ENCODE results near the gene HSPA14. TPM values are rescaled to one million over a fixed set of nuclear protein-coding genes. Genes with fewer than 3 reads are reported as not detected.

The HSPA14 gene
- total RNA-seq, 1 experiment from 2014 or later, result 30.1 TPM

DNA sequence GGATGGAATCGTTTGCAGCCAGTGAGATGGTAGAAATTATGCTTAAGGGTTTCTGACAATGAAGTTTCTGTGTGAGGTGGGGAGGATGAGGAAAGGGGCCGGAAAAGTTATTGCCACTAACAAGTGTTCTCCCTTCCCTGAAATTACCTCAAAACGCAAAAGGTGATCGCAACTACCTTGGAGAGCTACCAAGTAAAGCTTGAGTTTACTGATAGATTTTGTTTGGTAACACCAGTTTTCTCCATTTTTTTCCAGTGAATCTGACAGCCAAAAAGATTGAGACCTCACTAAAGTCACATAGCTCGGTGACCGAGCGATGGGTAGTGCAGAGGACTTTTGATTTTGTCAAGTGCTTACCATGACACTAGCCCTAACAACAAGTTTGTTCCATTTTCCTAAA lies 42.1 kb downstream of the HSPA14 start:
- DNase-seq (ENCODE audit: low spot score), result no peak
- peak overlapping the region; percentile 90 for H3K4me3 Mint-ChIP-seq
- H3K27me3 Mint-ChIP-seq (ENCODE audit: low read depth), result no peaks in the 10 kb centered on the region
- ChIA-PET POLR2A (interaction anchor here (1.0 to 3.9 kb wide), 2 partner anchors 42 to 79 kb away, joined by 3 to 75 read pairs; partner anchors contain the start of genes CDNF, HSPA14, MEIG1 and MSANTD7), CTCF (interaction anchor here (1.1 to 1.4 kb wide), 3 partner anchors 9 to 343 kb away, joined by 3 to 5 read pairs (median 4); partner anchors contain the start of gene DCLRE1C)
- no peaks in the 10 kb centered on the region for H3K9me3 Mint-ChIP-seq
- no peak for TF ChIP-seq OVOL2 (CRISPR knock-in tag; IDR thresholded peaks at IDR 0.05; ENCODE audit: borderline replicate concordance)
- TF ChIP-seq, protein P1, sequence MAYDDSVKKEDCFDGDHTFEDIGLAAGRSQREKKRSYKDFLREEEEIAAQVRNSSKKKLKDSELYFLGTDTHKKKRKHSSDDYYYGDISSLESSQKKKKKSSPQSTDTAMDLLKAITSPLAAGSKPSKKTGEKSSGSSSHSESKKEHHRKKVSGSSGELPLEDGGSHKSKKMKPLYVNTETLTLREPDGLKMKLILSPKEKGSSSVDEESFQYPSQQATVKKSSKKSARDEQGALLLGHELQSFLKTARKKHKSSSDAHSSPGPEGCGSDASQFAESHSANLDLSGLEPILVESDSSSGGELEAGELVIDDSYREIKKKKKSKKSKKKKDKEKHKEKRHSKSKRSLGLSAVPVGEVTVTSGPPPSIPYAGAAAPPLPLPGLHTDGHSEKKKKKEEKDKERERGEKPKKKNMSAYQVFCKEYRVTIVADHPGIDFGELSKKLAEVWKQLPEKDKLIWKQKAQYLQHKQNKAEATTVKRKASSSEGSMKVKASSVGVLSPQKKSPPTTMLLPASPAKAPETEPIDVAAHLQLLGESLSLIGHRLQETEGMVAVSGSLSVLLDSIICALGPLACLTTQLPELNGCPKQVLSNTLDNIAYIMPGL (CRISPR knock-in tag; IDR thresholded peaks at IDR 0.05), result no peak
- TF ChIP-seq E2F5 (CRISPR knock-in tag; IDR thresholded peaks at IDR 0.05), result no peak
- TF ChIP-seq ZNF121 (CRISPR knock-in tag; IDR thresholded peaks at IDR 0.05), result no peak
- no peak for TF ChIP-seq NFATC4 (CRISPR knock-in tag; IDR thresholded peaks at IDR 0.05)
- TF ChIP-seq JUN (CRISPR knock-in tag; IDR thresholded peaks at IDR 0.05), result no peak
- TF ChIP-seq, protein P2, sequence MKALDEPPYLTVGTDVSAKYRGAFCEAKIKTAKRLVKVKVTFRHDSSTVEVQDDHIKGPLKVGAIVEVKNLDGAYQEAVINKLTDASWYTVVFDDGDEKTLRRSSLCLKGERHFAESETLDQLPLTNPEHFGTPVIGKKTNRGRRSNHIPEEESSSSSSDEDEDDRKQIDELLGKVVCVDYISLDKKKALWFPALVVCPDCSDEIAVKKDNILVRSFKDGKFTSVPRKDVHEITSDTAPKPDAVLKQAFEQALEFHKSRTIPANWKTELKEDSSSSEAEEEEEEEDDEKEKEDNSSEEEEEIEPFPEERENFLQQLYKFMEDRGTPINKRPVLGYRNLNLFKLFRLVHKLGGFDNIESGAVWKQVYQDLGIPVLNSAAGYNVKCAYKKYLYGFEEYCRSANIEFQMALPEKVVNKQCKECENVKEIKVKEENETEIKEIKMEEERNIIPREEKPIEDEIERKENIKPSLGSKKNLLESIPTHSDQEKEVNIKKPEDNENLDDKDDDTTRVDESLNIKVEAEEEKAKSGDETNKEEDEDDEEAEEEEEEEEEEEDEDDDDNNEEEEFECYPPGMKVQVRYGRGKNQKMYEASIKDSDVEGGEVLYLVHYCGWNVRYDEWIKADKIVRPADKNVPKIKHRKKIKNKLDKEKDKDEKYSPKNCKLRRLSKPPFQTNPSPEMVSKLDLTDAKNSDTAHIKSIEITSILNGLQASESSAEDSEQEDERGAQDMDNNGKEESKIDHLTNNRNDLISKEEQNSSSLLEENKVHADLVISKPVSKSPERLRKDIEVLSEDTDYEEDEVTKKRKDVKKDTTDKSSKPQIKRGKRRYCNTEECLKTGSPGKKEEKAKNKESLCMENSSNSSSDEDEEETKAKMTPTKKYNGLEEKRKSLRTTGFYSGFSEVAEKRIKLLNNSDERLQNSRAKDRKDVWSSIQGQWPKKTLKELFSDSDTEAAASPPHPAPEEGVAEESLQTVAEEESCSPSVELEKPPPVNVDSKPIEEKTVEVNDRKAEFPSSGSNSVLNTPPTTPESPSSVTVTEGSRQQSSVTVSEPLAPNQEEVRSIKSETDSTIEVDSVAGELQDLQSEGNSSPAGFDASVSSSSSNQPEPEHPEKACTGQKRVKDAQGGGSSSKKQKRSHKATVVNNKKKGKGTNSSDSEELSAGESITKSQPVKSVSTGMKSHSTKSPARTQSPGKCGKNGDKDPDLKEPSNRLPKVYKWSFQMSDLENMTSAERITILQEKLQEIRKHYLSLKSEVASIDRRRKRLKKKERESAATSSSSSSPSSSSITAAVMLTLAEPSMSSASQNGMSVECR (CRISPR knock-in tag; IDR thresholded peaks at IDR 0.05; ENCODE audit: borderline replicate concordance), result no peak
- no peak for ATAC-seq
- H3K27ac Mint-ChIP-seq, result peak overlapping the region; percentile 84; the same call in 1 of the 2 replicates
- peaks cover 43% of the 10 kb centered on the region for H3K4me1 Mint-ChIP-seq
- peaks cover 13% of the 10 kb centered on the region for H3K36me3 Mint-ChIP-seq

DNA sequence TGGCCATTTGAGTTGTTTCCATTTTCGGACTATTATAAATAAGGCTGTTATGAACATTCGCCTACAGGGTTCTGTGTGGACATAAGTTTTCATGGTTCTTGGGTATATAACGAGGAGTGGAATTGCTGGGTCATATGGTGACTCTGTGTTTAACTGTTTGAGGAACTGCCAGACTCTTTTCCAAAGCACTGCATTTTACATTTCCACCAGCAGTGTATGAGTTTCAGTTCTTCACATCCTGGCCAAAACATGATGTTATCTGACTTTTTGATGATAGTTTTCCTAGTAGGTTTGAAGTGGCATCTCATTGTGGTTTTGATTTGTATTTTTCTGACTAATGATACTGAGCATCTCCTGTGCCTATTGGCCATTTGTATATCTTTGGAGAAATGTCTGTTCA lies 46.0 kb downstream of the HSPA14 start:
- no peak overlapping the region for H3K27ac Mint-ChIP-seq
- H3K27me3 Mint-ChIP-seq (ENCODE audit: low read depth), result no peaks in the 10 kb centered on the region
- DNase-seq (ENCODE audit: low spot score) (no peak), ATAC-seq (no peak)
- H3K36me3 Mint-ChIP-seq, result peaks cover 13% of the 10 kb centered on the region
- peaks cover 24% of the 10 kb centered on the region for H3K4me1 Mint-ChIP-seq
- CTCF ChIA-PET, result no interaction called here
- H3K9me3 Mint-ChIP-seq, result no peaks in the 10 kb centered on the region
- POLR2A ChIA-PET, result no interaction called here
- no peak overlapping the region for H3K4me3 Mint-ChIP-seq
- no peak for TF ChIP-seq JUN (CRISPR knock-in tag; IDR thresholded peaks at IDR 0.05)
- TF ChIP-seq CBFB (CRISPR knock-in tag; IDR thresholded peaks at IDR 0.05; ENCODE audit: low read depth), result no peak
- TF ChIP-seq PREB (CRISPR knock-in tag; IDR thresholded peaks at IDR 0.05; ENCODE audit: borderline replicate concordance), result no peak
- TF ChIP-seq, protein P3, sequence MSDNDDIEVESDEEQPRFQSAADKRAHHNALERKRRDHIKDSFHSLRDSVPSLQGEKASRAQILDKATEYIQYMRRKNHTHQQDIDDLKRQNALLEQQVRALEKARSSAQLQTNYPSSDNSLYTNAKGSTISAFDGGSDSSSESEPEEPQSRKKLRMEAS (CRISPR knock-in tag; IDR thresholded peaks at IDR 0.05), result no peak
- TF ChIP-seq ZNF263 (CRISPR knock-in tag; IDR thresholded peaks at IDR 0.05; ENCODE audit: low read depth), result no peak
- no peak for TF ChIP-seq NR1H2 (CRISPR knock-in tag; IDR thresholded peaks at IDR 0.05)
- no peak for TF ChIP-seq IRF2 (CRISPR knock-in tag; IDR thresholded peaks at IDR 0.05; ENCODE audit: borderline replicate concordance, low read depth)
- TF ChIP-seq, protein P4, sequence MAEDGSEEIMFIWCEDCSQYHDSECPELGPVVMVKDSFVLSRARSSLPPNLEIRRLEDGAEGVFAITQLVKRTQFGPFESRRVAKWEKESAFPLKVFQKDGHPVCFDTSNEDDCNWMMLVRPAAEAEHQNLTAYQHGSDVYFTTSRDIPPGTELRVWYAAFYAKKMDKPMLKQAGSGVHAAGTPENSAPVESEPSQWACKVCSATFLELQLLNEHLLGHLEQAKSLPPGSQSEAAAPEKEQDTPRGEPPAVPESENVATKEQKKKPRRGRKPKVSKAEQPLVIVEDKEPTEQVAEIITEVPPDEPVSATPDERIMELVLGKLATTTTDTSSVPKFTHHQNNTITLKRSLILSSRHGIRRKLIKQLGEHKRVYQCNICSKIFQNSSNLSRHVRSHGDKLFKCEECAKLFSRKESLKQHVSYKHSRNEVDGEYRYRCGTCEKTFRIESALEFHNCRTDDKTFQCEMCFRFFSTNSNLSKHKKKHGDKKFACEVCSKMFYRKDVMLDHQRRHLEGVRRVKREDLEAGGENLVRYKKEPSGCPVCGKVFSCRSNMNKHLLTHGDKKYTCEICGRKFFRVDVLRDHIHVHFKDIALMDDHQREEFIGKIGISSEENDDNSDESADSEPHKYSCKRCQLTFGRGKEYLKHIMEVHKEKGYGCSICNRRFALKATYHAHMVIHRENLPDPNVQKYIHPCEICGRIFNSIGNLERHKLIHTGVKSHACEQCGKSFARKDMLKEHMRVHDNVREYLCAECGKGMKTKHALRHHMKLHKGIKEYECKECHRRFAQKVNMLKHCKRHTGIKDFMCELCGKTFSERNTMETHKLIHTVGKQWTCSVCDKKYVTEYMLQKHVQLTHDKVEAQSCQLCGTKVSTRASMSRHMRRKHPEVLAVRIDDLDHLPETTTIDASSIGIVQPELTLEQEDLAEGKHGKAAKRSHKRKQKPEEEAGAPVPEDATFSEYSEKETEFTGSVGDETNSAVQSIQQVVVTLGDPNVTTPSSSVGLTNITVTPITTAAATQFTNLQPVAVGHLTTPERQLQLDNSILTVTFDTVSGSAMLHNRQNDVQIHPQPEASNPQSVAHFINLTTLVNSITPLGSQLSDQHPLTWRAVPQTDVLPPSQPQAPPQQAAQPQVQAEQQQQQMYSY (CRISPR knock-in tag; IDR thresholded peaks at IDR 0.05), result no peak
- TF ChIP-seq ATF1 (CRISPR knock-in tag; IDR thresholded peaks at IDR 0.05), result no peak
- TF ChIP-seq MLX (CRISPR knock-in tag; IDR thresholded peaks at IDR 0.05), result no peak
- TF ChIP-seq CDX4 (CRISPR knock-in tag; IDR thresholded peaks at IDR 0.05; ENCODE audit: borderline replicate concordance), result no peak
- TF ChIP-seq, protein P5, sequence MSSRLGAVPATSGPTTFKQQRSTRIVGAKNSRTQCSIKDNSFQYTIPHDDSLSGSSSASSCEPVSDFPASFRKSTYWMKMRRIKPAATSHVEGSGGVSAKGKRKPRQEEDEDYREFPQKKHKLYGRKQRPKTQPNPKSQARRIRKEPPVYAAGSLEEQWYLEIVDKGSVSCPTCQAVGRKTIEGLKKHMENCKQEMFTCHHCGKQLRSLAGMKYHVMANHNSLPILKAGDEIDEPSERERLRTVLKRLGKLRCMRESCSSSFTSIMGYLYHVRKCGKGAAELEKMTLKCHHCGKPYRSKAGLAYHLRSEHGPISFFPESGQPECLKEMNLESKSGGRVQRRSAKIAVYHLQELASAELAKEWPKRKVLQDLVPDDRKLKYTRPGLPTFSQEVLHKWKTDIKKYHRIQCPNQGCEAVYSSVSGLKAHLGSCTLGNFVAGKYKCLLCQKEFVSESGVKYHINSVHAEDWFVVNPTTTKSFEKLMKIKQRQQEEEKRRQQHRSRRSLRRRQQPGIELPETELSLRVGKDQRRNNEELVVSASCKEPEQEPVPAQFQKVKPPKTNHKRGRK (CRISPR knock-in tag; IDR thresholded peaks at IDR 0.05; ENCODE audit: borderline replicate concordance), result no peak
- no peak for TF ChIP-seq NFE2L1 (CRISPR knock-in tag; IDR thresholded peaks at IDR 0.05)

Data from WTC11 (cell line).